H1 (cell line): ENCODE results near the gene CRTC1. TPM values are rescaled to one million over a fixed set of nuclear protein-coding genes. Genes with fewer than 3 reads are reported as not detected.

Source experiments
- CEBPB ChIP-seq: IDR thresholded peaks from 2 replicates; pipeline ENCODE4 v1.6.1; 2012; ENCODE audit warnings: low read depth, low read length
- CTBP2 ChIP-seq: IDR thresholded peaks from 2 replicates; pipeline ENCODE4 v1.7.0; 2011; ENCODE audit warnings: borderline replicate concordance, mild to moderate bottlenecking, moderate library complexity, mixed read lengths, low read length; ENCODE audit not compliant: insufficient read depth, insufficient read length
- EGR1 ChIP-seq: IDR thresholded peaks from 2 replicates; pipeline ENCODE4 v1.6.1; 2011; ENCODE audit warnings: low read depth, low read length, borderline replicate concordance
- FOSL1 ChIP-seq: IDR thresholded peaks from 2 replicates; pipeline ENCODE4 v1.6.1; 2011; ENCODE audit warnings: mild to moderate bottlenecking, low read depth, low read length, moderate library complexity; ENCODE audit not compliant: insufficient read depth
- SRF ChIP-seq: IDR thresholded peaks from 2 replicates; pipeline ENCODE4 v1.6.1; 2011; ENCODE audit warnings: mild to moderate bottlenecking, low read depth, low read length, moderate library complexity
- polyA plus RNA-seq, 7 experiments: library from polyadenylated mRNA; depleted of rRNA in 3 of 7; stranded (reverse) in 5 of 7; unstranded in 2 of 7; fragments of >200 nt in 5 of 7; fragments of 200-250 nt in 2 of 7; gene quantifications; 1 replicate in 5 of 7; 2 replicates in 1 of 7; 4 replicates in 1 of 7; pipeline versions ENCODE4 v1.2.1 to v1.2.3, GENCODE V29; 2011 to 2013; ENCODE audit warnings: missing spikeins in 2 of 7, mixed read lengths in 2 of 7
- total RNA-seq: library from RNA; stranded (reverse); fragmentation: NEBNext Ultra II Directional; extraction: Animal tissue kit (Norgen Biotek cat#: 25700); gene quantifications from 2 replicates; pipeline ENCODE4 v1.2.1, GENCODE V29; 2021
- TF ChIP-seq, protein P1 (sequence below): IDR thresholded peaks from 2 replicates; pipeline ENCODE4 v1.6.1; 2012; ENCODE audit warnings: inconsistent platforms
- TF ChIP-seq, protein P2 (sequence below): IDR thresholded peaks from 2 replicates; pipeline ENCODE4 v1.6.1; 2011; ENCODE audit warnings: low read length, improper control_type of control experiment
- TF ChIP-seq, protein P3 (sequence below): fragments of 300-600 bp; sonication (generic); IDR thresholded peaks from 2 replicates; pipeline ENCODE4 v1.7.1; 2012; ENCODE audit warnings: low read length, moderate library complexity, mild to moderate bottlenecking, inconsistent platforms; ENCODE audit not compliant: insufficient replicate concordance

CRTC1 gene
- total and polyA plus RNA-seq, 2 of the 8 experiments (the other 6 are each of a cell fraction or from before 2014, with no cell fraction given) = 2.9 to 8.5 TPM

DNA sequence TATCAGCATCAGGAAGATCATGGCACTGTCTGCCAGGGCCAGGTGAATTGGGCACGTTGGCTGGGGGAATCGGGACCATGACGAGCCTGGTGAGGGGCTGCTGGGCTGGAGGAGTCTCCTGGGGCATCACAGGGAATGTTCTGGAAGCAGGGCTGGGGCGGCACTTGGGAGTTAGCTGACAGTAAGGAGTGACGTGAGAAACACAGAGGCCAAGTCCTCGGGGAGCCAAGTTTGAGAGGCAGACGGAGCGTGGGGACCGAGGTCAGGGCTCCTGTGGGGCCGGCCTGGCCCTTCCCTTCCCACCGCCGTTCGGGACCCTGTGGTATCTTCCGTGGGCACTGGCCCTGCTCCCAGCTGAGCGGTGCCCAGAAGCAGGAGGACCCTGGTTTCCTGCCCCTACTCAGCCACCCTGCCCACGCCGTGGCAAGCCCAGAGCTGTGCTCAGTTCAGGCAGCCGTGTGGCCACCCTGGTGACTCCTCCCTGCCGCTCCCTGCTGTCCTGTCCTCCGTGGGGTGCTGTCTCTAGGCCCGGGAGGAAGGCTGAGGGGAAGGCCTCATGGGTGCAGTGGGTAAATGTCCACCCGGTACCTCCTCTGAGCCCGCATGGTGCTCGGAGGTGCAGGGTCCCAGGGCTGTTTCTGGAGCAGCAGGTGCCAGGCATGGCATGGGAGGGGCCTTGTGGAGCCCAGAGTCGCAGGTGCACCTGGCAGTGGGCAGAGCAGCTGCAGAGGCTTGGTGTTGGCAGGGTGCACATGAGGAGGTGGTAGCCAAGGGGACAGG lies 25.2 kb downstream of the CRTC1 start (continued):
- TF ChIP-seq FOSL1 (no peak), CTBP2 (no peak), CEBPB (no peak), EGR1 (no peak), SRF (no peak)
- TF ChIP-seq, protein P1, sequence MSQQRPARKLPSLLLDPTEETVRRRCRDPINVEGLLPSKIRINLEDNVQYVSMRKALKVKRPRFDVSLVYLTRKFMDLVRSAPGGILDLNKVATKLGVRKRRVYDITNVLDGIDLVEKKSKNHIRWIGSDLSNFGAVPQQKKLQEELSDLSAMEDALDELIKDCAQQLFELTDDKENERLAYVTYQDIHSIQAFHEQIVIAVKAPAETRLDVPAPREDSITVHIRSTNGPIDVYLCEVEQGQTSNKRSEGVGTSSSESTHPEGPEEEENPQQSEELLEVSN = no peak
- TF ChIP-seq, protein P2, sequence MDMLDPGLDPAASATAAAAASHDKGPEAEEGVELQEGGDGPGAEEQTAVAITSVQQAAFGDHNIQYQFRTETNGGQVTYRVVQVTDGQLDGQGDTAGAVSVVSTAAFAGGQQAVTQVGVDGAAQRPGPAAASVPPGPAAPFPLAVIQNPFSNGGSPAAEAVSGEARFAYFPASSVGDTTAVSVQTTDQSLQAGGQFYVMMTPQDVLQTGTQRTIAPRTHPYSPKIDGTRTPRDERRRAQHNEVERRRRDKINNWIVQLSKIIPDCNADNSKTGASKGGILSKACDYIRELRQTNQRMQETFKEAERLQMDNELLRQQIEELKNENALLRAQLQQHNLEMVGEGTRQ = no peak
- TF ChIP-seq, protein P3, sequence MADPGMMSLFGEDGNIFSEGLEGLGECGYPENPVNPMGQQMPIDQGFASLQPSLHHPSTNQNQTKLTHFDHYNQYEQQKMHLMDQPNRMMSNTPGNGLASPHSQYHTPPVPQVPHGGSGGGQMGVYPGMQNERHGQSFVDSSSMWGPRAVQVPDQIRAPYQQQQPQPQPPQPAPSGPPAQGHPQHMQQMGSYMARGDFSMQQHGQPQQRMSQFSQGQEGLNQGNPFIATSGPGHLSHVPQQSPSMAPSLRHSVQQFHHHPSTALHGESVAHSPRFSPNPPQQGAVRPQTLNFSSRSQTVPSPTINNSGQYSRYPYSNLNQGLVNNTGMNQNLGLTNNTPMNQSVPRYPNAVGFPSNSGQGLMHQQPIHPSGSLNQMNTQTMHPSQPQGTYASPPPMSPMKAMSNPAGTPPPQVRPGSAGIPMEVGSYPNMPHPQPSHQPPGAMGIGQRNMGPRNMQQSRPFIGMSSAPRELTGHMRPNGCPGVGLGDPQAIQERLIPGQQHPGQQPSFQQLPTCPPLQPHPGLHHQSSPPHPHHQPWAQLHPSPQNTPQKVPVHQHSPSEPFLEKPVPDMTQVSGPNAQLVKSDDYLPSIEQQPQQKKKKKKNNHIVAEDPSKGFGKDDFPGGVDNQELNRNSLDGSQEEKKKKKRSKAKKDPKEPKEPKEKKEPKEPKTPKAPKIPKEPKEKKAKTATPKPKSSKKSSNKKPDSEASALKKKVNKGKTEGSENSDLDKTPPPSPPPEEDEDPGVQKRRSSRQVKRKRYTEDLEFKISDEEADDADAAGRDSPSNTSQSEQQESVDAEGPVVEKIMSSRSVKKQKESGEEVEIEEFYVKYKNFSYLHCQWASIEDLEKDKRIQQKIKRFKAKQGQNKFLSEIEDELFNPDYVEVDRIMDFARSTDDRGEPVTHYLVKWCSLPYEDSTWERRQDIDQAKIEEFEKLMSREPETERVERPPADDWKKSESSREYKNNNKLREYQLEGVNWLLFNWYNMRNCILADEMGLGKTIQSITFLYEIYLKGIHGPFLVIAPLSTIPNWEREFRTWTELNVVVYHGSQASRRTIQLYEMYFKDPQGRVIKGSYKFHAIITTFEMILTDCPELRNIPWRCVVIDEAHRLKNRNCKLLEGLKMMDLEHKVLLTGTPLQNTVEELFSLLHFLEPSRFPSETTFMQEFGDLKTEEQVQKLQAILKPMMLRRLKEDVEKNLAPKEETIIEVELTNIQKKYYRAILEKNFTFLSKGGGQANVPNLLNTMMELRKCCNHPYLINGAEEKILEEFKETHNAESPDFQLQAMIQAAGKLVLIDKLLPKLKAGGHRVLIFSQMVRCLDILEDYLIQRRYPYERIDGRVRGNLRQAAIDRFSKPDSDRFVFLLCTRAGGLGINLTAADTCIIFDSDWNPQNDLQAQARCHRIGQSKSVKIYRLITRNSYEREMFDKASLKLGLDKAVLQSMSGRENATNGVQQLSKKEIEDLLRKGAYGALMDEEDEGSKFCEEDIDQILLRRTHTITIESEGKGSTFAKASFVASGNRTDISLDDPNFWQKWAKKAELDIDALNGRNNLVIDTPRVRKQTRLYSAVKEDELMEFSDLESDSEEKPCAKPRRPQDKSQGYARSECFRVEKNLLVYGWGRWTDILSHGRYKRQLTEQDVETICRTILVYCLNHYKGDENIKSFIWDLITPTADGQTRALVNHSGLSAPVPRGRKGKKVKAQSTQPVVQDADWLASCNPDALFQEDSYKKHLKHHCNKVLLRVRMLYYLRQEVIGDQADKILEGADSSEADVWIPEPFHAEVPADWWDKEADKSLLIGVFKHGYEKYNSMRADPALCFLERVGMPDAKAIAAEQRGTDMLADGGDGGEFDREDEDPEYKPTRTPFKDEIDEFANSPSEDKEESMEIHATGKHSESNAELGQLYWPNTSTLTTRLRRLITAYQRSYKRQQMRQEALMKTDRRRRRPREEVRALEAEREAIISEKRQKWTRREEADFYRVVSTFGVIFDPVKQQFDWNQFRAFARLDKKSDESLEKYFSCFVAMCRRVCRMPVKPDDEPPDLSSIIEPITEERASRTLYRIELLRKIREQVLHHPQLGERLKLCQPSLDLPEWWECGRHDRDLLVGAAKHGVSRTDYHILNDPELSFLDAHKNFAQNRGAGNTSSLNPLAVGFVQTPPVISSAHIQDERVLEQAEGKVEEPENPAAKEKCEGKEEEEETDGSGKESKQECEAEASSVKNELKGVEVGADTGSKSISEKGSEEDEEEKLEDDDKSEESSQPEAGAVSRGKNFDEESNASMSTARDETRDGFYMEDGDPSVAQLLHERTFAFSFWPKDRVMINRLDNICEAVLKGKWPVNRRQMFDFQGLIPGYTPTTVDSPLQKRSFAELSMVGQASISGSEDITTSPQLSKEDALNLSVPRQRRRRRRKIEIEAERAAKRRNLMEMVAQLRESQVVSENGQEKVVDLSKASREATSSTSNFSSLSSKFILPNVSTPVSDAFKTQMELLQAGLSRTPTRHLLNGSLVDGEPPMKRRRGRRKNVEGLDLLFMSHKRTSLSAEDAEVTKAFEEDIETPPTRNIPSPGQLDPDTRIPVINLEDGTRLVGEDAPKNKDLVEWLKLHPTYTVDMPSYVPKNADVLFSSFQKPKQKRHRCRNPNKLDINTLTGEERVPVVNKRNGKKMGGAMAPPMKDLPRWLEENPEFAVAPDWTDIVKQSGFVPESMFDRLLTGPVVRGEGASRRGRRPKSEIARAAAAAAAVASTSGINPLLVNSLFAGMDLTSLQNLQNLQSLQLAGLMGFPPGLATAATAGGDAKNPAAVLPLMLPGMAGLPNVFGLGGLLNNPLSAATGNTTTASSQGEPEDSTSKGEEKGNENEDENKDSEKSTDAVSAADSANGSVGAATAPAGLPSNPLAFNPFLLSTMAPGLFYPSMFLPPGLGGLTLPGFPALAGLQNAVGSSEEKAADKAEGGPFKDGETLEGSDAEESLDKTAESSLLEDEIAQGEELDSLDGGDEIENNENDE = no peak
